GM12801 (cell line): Measurements from ENCODE around the gene ADI1.

ENCODE experiments used
- CTCF ChIP-seq: IDR thresholded peaks from one replicate; pipeline ENCODE4 v1.5.1; 2011; ENCODE audit warnings: control low read depth; ENCODE audit not compliant: insufficient read length; ENCODE audit errors: extremely low read depth

The ADI1 gene

GRCh38 chr2:3457524-3458395, 61.6 kb downstream of the ADI1 start:
- TF ChIP-seq CTCF = no peak

- TF ChIP-seq CTCF = no peak
Measured at GRCh38 chr2:3456125-3456524, 63.2 kb downstream of the ADI1 start.

- no peak for TF ChIP-seq CTCF
Measured at GRCh38 chr2:3454802-3455201, 64.5 kb downstream of the ADI1 start.

GRCh38 chr2:3453190-3453999, 65.9 kb downstream of the ADI1 start:
- no peak for TF ChIP-seq CTCF

GRCh38 chr2:3451926-3452671, 67.2 kb downstream of the ADI1 start:
- no peak for TF ChIP-seq CTCF

GRCh38 chr2:3451169-3451568, 68.2 kb downstream of the ADI1 start:
- TF ChIP-seq CTCF = no peak
